Endodermal cell (in vitro differentiated cells): ENCODE measurements around the gene FCN2. TPM values are rescaled to one million over a fixed set of nuclear protein-coding genes. Genes with fewer than 3 reads are reported as not detected.

Source experiments
- DNase-seq: peaks from one replicate; pipeline ENCODE4 v3.0.0-alpha.2; 2017
- H3K27ac ChIP-seq: 2 replicates; pipeline ENCODE4 v1.5.1; 2013; ENCODE audit warnings: mild to moderate bottlenecking, low read depth, low read length, moderate library complexity
- H3K27me3 ChIP-seq: 2 replicates; pipeline ENCODE4 v1.6.1; 2013; ENCODE audit warnings: mild to moderate bottlenecking, low read length, moderate library complexity; ENCODE audit not compliant: insufficient read depth, control insufficient read depth, poor library complexity, severe bottlenecking
- H3K36me3 ChIP-seq: 2 replicates; pipeline ENCODE4 v1.7.0; 2013; ENCODE audit warnings: mild to moderate bottlenecking, low read length, moderate library complexity; ENCODE audit not compliant: control insufficient read depth, insufficient read depth
- H3K4me1 ChIP-seq: one replicate; pipeline ENCODE4 v1.7.0; 2013; ENCODE audit warnings: low read length; ENCODE audit not compliant: control insufficient read depth, insufficient read depth
- H3K4me3 ChIP-seq: 2 replicates; pipeline ENCODE4 v1.5.1; 2013; ENCODE audit warnings: mild to moderate bottlenecking, low read length, moderate library complexity
- H3K9ac ChIP-seq: 2 replicates; pipeline ENCODE4 v1.6.1; 2013; ENCODE audit warnings: mild to moderate bottlenecking, low read length, moderate library complexity; ENCODE audit not compliant: poor library complexity, severe bottlenecking; ENCODE audit errors: extremely low read depth
- H3K9me3 ChIP-seq: 2 replicates; pipeline ENCODE4 v1.6.1; 2013; ENCODE audit warnings: mild to moderate bottlenecking, low read length, moderate library complexity; ENCODE audit not compliant: control insufficient read depth
- H3K27ac Mint-ChIP-seq: 2 replicates; pipeline ENCODE4 v1.8.0; 2020; ENCODE audit warnings: mixed read lengths
- H3K27me3 Mint-ChIP-seq: 2 replicates; pipeline ENCODE4 v1.8.0; 2021; ENCODE audit warnings: mild to moderate bottlenecking, mixed read lengths; ENCODE audit not compliant: insufficient read depth
- H3K36me3 Mint-ChIP-seq: 2 replicates; pipeline ENCODE4 v1.8.0; 2020; ENCODE audit warnings: low read depth, mixed read lengths
- H3K4me1 Mint-ChIP-seq: 2 replicates; pipeline ENCODE4 v1.8.0; 2020; ENCODE audit warnings: mixed read lengths
- H3K4me3 Mint-ChIP-seq: 2 replicates; pipeline ENCODE4 v1.8.0; 2020; ENCODE audit warnings: mild to moderate bottlenecking, moderate library complexity, mixed read lengths
- H3K9me3 Mint-ChIP-seq: 2 replicates; pipeline ENCODE4 v1.8.0; 2020; ENCODE audit warnings: mild to moderate bottlenecking, mixed read lengths
- WGBS, 2 experiments: methylation state at CpG; one replicate each; pipeline versions ENCODE4 v1.1.5 to v1.1.7; 2013; ENCODE audit warnings: missing lambda C conversion rate in 2 of 2, mixed read lengths in 1 of 2; ENCODE audit not compliant: insufficient coverage in 1 of 2, insufficient read length in 1 of 2; 5-methylcytosine and 5-hydroxymethylcytosine counted together
- total RNA-seq, 2 donors: library from RNA; stranded (reverse); fragmentation: NEBNext Ultra II Directional in 1 of 2; extraction: Animal tissue kit (Norgen Biotek cat#: 25700) in 1 of 2; gene quantifications; 2 replicates in 1 of 2; 3 replicates in 1 of 2; pipeline ENCODE4 v1.2.1, GENCODE V29; 2021
- TF ChIP-seq, protein P1 (sequence below): fragments of 200-600 bp; sonication (generic); conservative IDR thresholded peaks from 2 replicates; pipeline ENCODE4 v1.5.0; 2021; ENCODE audit warnings: antibody characterized with exemption, mild to moderate bottlenecking

Gene FCN2
- total RNA-seq, 2 donors from 2014 or later, result not detected

DNA sequence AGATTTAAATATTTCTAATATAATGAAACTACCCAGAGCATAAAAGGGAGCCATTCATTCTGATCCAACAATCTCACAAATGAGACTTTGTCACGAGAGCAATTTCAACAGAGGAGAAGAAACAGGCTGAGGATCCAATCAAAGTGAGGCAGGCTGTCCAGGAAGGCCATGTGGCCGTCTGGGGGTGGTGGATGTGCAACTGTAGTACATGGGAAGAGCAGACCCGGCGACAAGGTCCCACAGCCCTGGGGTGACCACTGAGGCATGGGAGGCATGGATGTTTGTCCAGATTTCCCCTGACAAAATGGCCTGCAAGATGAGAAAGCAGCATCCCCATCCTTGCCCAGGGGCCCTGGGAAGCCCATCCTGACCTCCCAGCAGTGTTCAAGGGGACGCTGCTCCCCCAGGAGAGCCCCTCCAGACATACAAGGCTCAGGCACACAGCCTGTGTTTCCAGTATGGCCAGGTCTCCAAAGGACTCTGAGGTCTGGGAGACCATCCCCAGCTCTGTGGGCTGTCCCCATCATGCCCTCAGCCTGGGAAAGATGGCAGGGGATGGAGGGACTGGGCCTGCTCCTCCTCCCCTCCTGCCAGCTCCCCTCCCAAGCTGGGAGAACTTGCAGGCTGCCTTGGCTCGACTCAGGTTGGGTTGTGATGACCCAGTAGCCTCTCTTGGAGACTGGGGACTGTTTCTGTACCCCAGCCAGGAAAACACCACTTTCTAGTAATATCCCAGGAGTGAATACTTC is 27.5 kb upstream of the FCN2 start:
- no peak overlapping the region for H3K4me3 Mint-ChIP-seq
- WGBS, 2 experiments, result 83 to 86% methylated on average over 5 to 6 of the region's 6 CpGs
- H3K27ac ChIP-seq, result no peak overlapping the region
- no peaks in the 10 kb centered on the region for H3K4me1 Mint-ChIP-seq
- H3K9ac ChIP-seq, result no peak overlapping the region
- no peaks in the 10 kb centered on the region for H3K36me3 Mint-ChIP-seq
- no peaks in the 10 kb centered on the region for H3K27me3 Mint-ChIP-seq
- H3K4me3 ChIP-seq, result no peak overlapping the region
- H3K36me3 ChIP-seq, result no peaks in the 10 kb centered on the region
- no peaks in the 10 kb centered on the region for H3K27me3 ChIP-seq
- H3K4me1 ChIP-seq, result no peaks in the 10 kb centered on the region
- peaks cover 31% of the 10 kb centered on the region for H3K9me3 ChIP-seq
- peak; percentile 39 for DNase-seq
- TF ChIP-seq, protein P1, sequence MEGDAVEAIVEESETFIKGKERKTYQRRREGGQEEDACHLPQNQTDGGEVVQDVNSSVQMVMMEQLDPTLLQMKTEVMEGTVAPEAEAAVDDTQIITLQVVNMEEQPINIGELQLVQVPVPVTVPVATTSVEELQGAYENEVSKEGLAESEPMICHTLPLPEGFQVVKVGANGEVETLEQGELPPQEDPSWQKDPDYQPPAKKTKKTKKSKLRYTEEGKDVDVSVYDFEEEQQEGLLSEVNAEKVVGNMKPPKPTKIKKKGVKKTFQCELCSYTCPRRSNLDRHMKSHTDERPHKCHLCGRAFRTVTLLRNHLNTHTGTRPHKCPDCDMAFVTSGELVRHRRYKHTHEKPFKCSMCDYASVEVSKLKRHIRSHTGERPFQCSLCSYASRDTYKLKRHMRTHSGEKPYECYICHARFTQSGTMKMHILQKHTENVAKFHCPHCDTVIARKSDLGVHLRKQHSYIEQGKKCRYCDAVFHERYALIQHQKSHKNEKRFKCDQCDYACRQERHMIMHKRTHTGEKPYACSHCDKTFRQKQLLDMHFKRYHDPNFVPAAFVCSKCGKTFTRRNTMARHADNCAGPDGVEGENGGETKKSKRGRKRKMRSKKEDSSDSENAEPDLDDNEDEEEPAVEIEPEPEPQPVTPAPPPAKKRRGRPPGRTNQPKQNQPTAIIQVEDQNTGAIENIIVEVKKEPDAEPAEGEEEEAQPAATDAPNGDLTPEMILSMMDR, result no peak
- H3K9me3 Mint-ChIP-seq, result peaks cover 6% of the 10 kb centered on the region
- no peak overlapping the region for H3K27ac Mint-ChIP-seq

DNA sequence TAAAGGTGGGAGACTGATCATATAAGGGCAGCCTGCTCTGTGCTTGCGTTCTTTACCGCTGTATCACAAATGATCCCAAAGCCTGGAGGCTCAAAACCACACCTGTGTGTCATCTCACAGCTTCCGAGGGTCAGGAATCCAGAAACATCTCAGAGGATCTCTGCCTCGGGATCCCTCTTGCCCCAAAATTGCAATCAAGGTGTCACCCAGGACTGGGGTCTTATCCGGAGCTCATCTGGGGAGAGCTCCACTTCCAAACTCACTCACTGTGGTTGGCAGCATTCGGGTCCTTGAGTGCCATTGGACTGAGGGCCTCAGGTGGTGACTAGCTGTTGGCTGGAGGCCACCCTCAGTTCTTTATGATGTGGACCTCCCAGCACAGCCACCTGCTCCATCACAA is 26.7 kb upstream of the FCN2 start:
- H3K4me3 ChIP-seq, result no peak overlapping the region
- no peaks in the 10 kb centered on the region for H3K27me3 ChIP-seq
- no peak for DNase-seq
- Mint-ChIP-seq H3K36me3 (no peaks in the 10 kb centered on the region), H3K27ac (no peak overlapping the region), H3K9me3 (peaks cover 6% of the 10 kb centered on the region), H3K27me3 (no peaks in the 10 kb centered on the region), H3K4me3 (no peak overlapping the region), H3K4me1 (no peaks in the 10 kb centered on the region)
- H3K9me3 ChIP-seq, result peaks cover 26% of the 10 kb centered on the region
- no peak overlapping the region for H3K27ac ChIP-seq
- WGBS, 2 experiments, result 75 to 82% methylated on average over 4 to 6 of the region's 6 CpGs
- H3K36me3 ChIP-seq, result no peaks in the 10 kb centered on the region
- TF ChIP-seq, protein P1, result no peak
- H3K9ac ChIP-seq, result no peak overlapping the region
- H3K4me1 ChIP-seq, result no peaks in the 10 kb centered on the region

DNA sequence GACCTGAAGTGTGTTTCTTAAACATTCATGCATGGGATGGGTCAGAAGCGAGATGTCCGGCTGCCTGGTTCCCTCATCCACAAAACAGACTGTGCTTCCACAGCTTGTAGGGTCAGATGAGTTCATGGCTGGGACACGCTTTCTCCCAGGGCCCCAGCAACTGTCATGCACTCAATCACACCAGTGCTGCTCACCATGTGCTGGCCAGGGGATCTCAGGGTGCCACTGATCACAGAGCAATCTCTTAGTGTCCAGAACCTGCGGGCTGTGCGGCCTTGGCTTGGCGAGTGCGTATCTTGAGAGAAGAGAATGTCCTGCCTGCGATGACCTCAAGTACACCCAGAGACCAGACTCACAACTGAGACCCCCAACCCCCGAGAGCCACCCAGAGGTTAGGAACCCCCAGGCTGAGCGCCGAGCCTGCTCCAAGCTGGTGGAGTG is 26.0 kb upstream of the FCN2 start:
- Histone ChIP-seq H3K27ac (no peak overlapping the region), H3K4me1 (no peaks in the 10 kb centered on the region), H3K4me3 (no peak overlapping the region), H3K9me3 (peaks cover 21% of the 10 kb centered on the region), H3K9ac (no peak overlapping the region), H3K27me3 (no peaks in the 10 kb centered on the region), H3K36me3 (no peaks in the 10 kb centered on the region)
- TF ChIP-seq, protein P1, result no peak
- peak; percentile 19 for DNase-seq
- H3K27ac Mint-ChIP-seq, result no peak overlapping the region
- WGBS, 2 experiments, result 92 to 94% methylated on average over 9 to 11 of the region's 11 CpGs
- no peaks in the 10 kb centered on the region for H3K36me3 Mint-ChIP-seq
- H3K4me3 Mint-ChIP-seq, result no peak overlapping the region
- peaks cover 6% of the 10 kb centered on the region for H3K9me3 Mint-ChIP-seq
- no peaks in the 10 kb centered on the region for H3K4me1 Mint-ChIP-seq
- H3K27me3 Mint-ChIP-seq, result no peaks in the 10 kb centered on the region
